Activated CD8-positive, alpha-beta memory T cell treated with anti-CD3 and anti-CD28 coated beads for 36 hours (primary cell): Measurements from ENCODE around the gene BCAS4. TPM values are rescaled to one million over a fixed set of nuclear protein-coding genes. Genes with fewer than 3 reads are reported as not detected.

Source experiments
- CTCF ChIA-PET: fragments of 350-600 bp; sonication (Branson Sonifier 250); formaldehyde crosslinking; loops from one replicate; lab custom pipeline; 2021; ENCODE audit warnings: antibody characterized with exemption; lab: Charles Lee
- POLR2A ChIA-PET: fragments of 350-600 bp; sonication (Branson Sonifier 250); formaldehyde crosslinking; loops from one replicate; lab custom pipeline; 2021; ENCODE audit warnings: antibody characterized with exemption; lab: Charles Lee
- total RNA-seq, 2 experiments: library from RNA; stranded (reverse); gene quantifications; one replicate each; pipeline ENCODE4 v1.2.3, GENCODE V29; 2021

Gene BCAS4
- total RNA-seq, 2 experiments from 2014 or later: 23.2 to 23.7 TPM

DNA sequence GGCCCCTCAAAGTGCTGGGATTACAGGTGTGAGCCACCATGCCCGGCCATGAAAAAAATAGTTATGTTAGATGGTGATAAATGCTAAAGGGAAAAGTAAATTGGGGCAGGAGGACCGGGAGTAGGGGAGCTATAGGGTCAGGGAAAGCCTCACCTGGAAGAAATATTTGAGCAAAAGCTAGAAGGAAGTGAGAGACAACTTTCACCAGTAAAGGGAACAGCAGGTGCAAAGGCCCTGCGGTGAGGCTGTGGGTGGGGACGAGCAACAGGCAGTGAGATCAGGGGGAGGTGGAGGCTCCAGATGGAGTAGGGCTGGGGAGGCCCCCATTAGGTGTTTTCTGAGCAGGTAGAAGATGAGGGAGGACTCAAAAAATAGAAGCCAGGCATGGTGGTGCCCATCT is 16.0 kb downstream of the BCAS4 start:
- ChIA-PET CTCF (no interaction called here), POLR2A (no interaction called here)

DNA sequence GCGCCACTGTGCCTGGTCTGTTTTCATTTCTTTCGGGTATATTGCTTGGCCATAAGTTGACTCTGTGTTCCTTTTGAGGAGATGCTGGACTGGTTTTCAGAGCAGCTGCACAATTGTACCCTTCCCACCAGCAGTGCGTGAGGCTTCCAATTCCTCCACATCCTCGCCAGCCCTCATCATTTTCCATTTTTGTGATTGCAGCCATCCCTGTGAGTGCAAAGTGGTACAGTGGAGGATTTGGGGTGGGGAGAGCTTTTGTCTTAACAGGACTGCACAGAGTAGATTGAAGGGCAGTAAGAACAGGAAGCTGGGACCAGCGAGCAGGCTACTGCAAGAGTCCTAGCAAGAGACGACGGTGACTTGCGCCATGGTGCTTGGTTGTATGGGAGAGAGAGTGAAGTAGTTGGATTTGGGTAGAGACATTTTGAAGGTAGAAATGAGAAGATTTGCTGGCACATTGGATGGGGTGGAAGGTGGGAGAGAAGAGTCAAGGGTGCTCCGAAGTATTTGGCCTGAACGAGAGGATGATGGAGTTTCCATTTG is 18.3 kb downstream of the BCAS4 start:
- ChIA-PET CTCF (no interaction called here), POLR2A (interaction anchor here (0.7 kb wide), 1 partner anchor 42 kb away, joined by 3 read pairs; no protein-coding TSS in a partner anchor)

DNA sequence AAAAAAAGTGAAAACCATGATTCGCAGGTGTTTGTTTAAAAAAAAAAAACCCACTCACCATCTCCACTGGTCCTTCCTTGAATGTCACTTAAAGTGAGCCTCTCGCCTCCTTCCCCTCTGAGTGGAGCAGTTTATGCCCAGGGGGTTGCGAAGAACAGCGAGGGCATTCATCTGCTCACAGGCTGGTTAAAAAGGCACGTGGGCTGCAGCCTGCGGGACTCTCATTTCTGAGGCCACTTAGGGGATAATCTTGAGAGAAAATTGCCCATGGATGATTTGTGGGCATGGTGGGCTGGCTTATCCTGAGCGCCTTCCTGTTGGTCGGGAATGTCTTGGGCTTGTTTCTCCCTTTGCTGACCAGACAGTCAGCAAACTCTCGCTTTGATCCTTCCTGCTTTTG is 18.9 kb downstream of the BCAS4 start:
- ChIA-PET CTCF (interaction anchor here (3.3 kb wide), 1 partner anchor 20 kb away, joined by 17 read pairs; the partner anchor contains the start of gene BCAS4), POLR2A (interaction anchor here (0.7 kb wide), 1 partner anchor 43 kb away, joined by 3 read pairs; no protein-coding TSS in a partner anchor)

DNA sequence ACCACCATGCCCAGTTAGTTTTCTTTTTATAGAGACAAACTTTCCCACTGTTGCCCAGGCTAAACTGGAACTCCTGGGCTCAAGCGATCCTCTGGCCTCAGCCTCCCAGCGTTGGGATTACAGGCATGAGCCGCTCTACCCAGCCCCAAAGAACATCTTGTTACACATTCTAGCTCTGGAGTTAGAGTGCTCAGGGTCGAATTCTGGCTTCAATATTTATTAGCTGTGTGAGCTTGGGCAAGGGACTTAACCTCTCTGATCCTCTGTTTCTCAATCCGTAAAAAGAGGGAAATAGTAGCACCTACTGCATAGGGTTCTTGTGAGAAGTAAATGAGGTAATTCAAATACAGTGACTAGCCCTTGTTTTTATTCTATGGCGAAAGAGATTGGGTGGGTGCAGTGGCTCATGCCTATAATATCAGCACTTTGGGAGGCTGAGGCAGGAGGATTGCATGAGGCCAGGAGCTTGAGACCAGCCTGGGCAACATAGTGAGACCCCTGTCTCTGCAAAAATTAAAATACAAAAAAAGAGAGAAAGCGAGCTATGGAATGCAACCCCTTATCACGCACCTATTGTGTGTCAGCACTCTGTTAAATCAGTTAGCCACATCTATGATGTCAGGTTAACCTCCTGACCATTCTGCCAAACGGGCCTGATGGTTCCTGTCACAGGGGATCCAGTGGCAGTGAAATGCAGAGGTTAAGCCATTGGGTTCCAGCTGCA is 19.7 kb downstream of the BCAS4 start:
- POLR2A ChIA-PET: no interaction called here
- CTCF ChIA-PET: interaction anchor here (0.9 to 3.3 kb wide), 4 partner anchors 17 to 117 kb away, joined by 3 to 17 read pairs (median 4); partner anchors contain the start of genes ADNP and BCAS4

DNA sequence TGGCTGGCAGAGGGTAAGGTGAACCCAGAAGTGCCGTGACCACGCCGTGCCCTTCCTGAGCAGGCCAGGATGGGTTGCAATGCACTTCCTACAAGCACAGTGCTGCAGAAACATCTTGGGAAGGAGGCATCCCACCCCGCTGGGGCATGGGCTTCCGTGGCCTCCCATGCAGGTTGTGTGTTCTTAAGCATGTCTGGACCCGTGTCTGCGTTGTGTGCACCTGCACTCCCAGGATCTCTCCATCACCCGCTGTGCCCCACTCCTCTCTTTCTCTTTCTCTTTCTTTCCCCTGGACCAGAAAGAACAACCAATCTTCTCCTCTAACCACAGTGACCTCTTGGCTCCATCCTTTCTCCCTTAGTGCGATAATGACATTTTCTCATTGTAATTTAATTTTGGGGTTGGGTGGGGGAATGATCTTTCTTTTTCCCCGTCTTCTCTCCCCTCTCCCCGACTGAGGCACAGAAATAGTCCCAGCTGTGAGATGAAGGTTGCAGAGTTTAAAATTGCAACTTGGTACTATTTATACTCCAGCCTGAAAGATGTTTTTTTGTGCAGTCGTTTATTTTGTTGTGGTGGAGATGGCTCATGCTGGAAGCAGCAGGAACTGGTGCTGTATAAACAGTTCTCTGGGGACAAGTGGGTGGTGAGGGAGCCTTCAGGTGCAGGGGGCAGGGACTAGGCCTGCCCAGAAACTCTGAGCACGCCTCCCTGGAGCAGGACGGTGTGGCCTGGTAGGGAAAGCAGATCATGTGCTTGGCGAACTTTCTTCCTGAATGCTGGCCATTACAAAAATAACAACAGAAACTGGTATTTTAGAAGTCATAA is 20.5 kb downstream of the BCAS4 start:
- POLR2A ChIA-PET: no interaction called here
- CTCF ChIA-PET: interaction anchor here (0.9 to 3.3 kb wide), 3 partner anchors 18 to 116 kb away, joined by 3 to 17 read pairs (median 3); partner anchors contain the start of genes ADNP and BCAS4

DNA sequence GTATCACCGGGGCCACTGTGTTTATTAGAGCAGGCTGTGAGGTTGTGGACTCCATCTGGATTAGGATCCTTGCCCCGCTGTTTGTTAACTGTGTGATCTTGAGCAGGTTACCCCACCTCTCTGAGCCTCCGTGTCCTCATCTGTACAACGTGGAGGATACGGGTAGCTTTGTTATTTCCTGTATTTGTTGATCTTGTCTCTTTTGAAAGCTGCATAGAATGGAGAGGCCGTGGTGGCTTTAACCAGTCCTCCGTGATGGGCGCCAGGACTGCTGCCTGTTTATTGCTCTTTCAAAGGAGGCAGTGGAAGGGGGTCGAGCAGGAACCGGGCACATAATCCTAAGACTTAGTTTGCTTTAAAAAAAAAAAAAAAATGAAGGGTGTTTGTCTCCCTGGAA is 22.9 kb downstream of the BCAS4 start:
- ChIA-PET POLR2A (interaction anchor here (1.7 to 2.3 kb wide), 2 partner anchors 114 to 140 kb away, joined by 4 to 8 read pairs; partner anchors contain the start of genes ADNP, DPM1 and MOCS3), CTCF (interaction anchor here (0.5 to 2.9 kb wide), 6 partner anchors 23 to 112 kb away, joined by 3 to 25 read pairs (median 6); partner anchors contain the start of genes ADNP and BCAS4)

DNA sequence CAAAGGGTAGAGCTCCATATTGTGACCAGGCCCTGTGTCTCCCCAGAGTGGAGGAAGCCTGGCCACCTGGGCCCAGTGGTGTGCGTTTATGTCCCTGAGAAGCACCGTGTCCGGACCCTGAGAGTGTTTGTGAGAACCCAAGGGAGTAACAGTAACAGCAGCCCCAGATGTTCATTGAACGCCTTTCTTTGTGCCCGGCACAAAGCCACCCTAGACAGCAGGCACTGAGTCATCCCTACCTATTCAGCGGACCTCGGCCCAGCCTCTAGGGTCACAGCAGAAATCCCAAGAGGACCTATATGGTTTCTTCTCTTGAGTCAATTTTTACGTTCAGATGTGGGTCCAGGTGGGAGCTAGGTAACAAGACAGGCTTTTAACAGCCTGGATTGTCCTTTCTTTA is 24.5 kb downstream of the BCAS4 start:
- POLR2A ChIA-PET: interaction anchor here (0.7 to 2.3 kb wide), 3 partner anchors 112 to 505 kb away, joined by 4 to 8 read pairs (median 4); partner anchors contain the start of genes ADNP, DPM1 and MOCS3
- CTCF ChIA-PET: interaction anchor here (1.2 to 2.9 kb wide), 5 partner anchors 13 to 111 kb away, joined by 3 to 25 read pairs (median 7); partner anchors contain the start of genes ADNP and BCAS4

DNA sequence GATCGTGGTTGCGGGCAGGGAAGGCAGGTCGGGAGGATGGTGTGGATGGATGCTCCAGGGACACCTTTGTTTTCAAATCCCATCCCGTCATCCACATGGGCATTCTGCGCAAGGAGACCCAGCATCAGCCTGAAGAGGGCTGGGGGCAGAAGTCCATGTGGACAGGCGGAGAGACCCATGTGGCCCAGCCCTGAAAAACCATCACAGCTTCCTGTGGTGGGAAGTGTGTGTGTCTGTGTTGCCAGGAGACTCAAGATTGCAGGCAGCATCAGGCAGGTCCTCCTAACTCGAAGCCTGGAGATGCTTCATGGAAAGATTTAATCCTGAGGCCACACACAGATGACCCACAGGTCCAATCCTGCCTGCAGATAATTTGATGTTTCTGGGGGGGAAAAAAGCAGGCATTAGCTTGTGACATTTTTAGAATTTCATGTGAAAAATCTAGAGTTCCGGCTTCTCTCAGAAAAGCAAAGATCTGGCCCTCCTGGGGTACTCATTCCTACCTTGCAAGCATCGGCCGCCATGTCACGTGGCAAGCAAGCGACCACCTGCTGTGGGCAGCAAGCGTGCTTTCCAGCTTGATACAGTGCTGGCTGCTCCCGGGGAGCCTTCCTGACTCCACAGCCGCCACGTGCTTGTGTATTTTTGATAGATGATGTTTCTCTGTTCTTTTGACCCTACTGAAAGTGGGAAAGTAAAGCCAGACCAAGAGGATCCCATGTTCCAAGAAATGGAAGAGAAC is 25.8 kb downstream of the BCAS4 start:
- ChIA-PET CTCF (interaction anchor here (2.6 kb wide), 1 partner anchor 12 kb away, joined by 7 read pairs; no protein-coding TSS in a partner anchor), POLR2A (no interaction called here)

DNA sequence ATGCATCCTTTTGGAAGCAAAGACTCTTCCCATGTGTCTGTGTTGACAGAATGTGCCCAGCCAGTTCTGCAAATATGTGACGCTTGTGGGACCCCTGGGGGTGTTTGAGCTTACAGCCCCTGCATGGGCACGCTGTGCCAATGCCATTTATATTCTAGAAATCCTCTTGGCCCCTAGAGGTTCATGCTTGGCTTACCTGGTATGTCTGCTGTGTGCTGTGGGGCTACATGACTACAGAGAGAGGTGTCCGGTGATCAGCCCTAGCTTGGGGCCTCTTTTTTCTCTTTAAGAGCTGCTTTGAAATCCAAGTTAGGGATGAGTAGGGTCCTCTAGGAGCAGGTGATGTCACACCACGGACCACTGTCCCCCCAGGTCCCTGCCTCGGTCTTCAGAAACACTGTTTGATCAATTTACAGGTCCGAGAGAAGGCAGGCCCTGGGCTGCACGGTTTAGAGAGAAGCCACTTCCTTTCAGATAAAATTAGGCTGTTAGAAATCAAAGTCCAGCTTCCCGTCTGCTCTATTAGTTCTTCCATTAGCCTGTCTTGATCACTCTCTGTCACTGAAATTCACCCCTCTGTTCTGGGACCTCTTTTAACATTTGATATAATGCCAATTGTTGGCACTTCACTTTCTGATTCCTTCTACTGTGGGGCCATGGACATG is 26.5 kb downstream of the BCAS4 start:
- ChIA-PET CTCF (interaction anchor here (0.7 to 1.5 kb wide), 3 partner anchors 22 to 108 kb away, joined by 3 to 5 read pairs (median 3); partner anchors contain the start of gene BCAS4), POLR2A (no interaction called here)

DNA sequence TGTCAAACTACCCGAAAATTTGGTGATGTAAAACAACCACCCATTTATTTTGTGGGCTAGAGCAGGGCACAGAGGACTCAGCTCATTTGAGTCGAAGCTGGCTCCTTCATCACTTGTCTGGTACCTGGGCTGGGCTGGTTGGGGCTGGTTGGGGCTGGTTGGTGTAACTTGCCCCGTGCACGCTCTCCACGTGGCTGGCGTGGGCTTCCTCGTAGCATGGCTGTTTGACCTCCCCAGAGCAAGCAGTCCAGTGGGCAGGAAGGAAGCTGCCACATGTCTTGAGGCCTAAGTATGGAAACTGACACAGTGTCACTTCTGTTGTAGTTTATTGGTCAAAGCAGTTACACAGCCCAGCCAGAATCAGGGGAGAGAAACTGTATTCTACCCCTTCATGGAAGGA is 27.1 kb downstream of the BCAS4 start:
- ChIA-PET POLR2A (interaction anchor here (0.6 kb wide), 1 partner anchor 78 kb away, joined by 7 read pairs; no protein-coding TSS in a partner anchor), CTCF (interaction anchor here (0.7 to 1.5 kb wide), 3 partner anchors 23 to 107 kb away, joined by 3 to 5 read pairs (median 3); partner anchors contain the start of gene BCAS4)

DNA sequence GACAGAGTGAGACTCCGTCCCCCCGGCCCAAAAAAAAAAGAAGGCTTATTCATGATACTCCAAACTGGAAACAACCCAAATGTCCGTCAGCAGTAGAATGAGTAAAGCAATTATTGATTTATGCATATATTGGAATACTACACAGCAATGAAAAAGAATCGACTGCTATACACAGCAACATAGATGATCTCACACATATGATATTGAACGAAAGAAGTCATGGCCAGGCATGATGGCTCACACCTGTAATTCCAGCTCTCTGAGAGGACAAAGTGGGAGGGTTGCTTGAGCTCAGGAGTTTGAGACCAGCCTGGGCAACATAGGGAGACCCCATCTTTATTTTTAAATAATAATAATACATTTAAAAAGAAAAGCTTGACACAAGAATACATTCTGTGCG is 28.5 kb downstream of the BCAS4 start:
- CTCF ChIA-PET: interaction anchor here (1.1 kb wide), 1 partner anchor 65 kb away, joined by 4 read pairs; no protein-coding TSS in a partner anchor
- POLR2A ChIA-PET: no interaction called here

DNA sequence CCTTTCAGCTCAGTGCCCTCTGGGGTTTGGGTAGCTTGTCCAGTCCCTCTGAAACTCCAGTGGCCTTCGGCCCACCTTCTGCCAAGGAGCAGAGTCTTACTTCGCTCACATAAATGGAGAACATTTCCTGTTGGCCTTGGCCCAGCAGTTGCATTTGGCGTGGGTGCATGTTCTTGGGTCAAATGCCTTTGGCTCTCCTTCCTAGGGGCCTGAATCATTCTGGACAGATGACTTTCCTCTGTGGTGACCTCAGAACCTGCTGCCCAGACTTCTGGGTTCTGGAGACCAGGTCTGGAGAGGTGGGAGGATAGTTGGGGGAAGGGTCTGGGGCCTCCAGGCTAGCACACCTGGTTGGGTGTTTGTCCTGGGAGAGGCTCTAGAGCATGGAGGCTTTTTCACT is 29.3 kb downstream of the BCAS4 start:
- ChIA-PET CTCF (interaction anchor here (1.1 to 1.7 kb wide), 2 partner anchors 30 to 64 kb away, joined by 4 read pairs; no protein-coding TSS in a partner anchor), POLR2A (no interaction called here)

DNA sequence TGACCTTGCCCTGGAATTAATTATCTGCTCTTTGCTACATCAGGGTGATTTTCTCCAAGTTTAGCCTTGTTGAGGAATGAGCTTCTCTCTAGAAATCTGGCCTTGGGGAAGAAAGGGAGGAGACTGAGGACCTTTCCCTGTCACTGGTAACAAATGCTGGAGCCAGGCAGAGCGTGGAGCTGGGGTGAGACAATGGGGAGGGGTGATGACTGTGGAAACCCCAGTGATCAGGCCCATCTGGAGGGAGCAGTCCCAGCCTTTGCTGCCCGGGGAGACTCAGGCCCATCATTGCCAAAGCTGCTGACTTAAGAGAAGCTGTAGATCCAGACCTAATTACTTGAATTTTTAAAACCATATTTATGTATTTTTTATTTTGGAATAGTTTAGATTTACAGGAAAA is 31.3 kb downstream of the BCAS4 start:
- POLR2A ChIA-PET: no interaction called here
- CTCF ChIA-PET: interaction anchor here (1.2 kb wide), 1 partner anchor 32 kb away, joined by 3 read pairs; no protein-coding TSS in a partner anchor

DNA sequence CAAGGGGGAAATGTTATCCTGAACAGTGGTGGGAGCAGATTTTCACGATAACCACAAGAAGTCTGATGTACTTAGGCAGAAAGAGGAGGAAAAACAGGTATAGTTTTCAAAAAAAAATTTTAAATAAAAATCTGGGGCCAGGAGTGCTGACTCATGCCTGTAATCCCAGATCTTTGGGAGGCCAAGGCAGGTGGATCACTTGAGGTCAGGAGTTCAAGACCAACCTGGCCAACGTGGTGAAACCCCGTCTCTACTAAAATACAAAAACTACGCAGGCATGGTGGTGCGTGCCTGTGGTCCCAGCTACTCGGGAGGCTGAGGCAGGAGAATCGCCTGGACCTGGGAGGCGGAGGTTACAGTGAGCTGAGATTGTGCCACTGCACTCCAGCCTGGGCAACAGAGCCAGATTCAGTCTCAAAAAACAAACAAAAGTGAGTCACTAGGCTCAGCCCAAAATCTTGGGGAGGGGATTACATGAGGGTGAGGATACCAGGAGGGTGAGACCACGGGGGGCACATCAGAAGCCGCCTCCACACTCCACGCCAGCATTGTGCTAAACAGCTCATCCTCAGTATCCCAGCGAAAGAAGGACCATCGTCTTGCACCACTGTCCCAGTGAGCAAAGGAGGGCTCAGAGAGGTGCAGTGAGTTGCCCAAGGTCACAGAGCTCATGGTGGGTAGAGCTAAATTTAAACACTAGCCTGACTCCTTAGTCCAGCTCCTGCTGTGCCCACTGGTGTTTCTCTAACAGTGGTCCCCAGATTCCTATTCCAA is 33.7 kb downstream of the BCAS4 start:
- ChIA-PET POLR2A (no interaction called here), CTCF (no interaction called here)

DNA sequence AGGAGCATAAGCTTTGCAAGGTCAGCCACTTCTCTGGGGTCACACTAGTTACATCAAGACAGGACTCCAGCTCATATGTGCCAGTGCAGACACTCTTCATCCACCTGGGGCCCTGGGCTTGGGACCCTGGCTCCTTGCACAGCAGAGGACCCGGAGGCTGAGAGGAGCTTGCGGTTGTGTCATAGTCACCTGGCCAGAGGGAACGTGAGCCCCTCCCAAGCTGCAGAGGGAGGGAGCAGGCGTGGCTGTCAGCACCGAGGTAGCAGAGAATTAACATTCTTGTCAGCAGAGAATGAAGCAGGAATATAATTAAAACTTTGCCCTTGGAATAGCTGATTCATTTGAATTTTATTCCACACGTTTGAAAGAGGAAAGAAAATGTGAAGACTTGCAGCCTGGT is 36.8 kb downstream of the BCAS4 start:
- ChIA-PET POLR2A (no interaction called here), CTCF (interaction anchor here (2.1 kb wide), 1 partner anchor 12 kb away, joined by 7 read pairs; no protein-coding TSS in a partner anchor)

DNA sequence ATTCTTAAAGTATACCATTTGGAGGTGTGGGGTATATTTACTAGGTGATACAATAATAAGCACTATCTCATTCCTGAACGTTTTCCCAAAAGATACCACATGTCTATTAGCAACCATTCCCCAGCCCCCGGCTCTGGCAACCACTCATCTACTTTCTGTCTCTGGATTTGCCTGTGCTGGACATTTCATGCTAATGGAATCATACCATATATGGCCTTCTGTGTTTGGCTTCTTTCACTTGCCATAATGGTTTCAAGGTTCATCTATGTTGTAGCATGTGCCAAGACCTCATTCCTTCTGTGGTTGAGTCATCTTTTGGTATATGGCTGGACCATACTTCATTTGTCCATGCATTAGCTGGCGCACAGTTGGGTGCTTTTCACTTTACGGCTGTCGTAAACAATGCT is 39.7 kb downstream of the BCAS4 start:
- CTCF ChIA-PET: interaction anchor here (0.7 to 1.1 kb wide), 2 partner anchors 31 to 41 kb away, joined by 4 to 5 read pairs; no protein-coding TSS in a partner anchor
- POLR2A ChIA-PET: no interaction called here
